Keratinocyte (primary cell): ENCODE measurements around the gene SCAND1. TPM values are rescaled to one million over a fixed set of nuclear protein-coding genes. Genes with fewer than 3 reads are reported as not detected.

ENCODE experiments used
- DNase-seq: peaks from one replicate; pipeline ENCODE4 v3.0.0-alpha.2; 2011; ENCODE audit warnings: low read depth, missing footprints, low spot score
- FAIRE-seq: peaks from 2 replicates; lab custom pipeline; 2011; peaks lifted over from hg19 to GRCh38; lab: Jason Lieb, UNC
- H2AFZ ChIP-seq: 2 replicates; pipeline ENCODE4 v1.6.0; 2012; ENCODE audit warnings: low read length, control low read depth, inconsistent platforms; ENCODE audit not compliant: control insufficient read depth
- H3K27ac ChIP-seq: 2 replicates; pipeline ENCODE4 v1.5.1; 2011; ENCODE audit warnings: low read length; ENCODE audit not compliant: control insufficient read depth, insufficient read depth
- H3K27me3 ChIP-seq: 3 replicates; pipeline ENCODE4 v1.6.0; 2011; ENCODE audit warnings: low read length; ENCODE audit not compliant: control insufficient read depth, insufficient read depth; ENCODE audit errors: extremely low read depth
- H3K36me3 ChIP-seq, 2 experiments: 2 replicates in 1 of 2; 3 replicates in 1 of 2; pipeline ENCODE4 v1.5.1; 2011; ENCODE audit warnings: low read length in 2 of 2, mild to moderate bottlenecking in 1 of 2; ENCODE audit not compliant: control insufficient read depth in 2 of 2, insufficient read depth in 2 of 2; ENCODE audit errors: extremely low read depth in 1 of 2
- H3K4me1 ChIP-seq: 3 replicates; pipeline ENCODE4 v1.5.1; 2011; ENCODE audit warnings: low read length; ENCODE audit not compliant: control insufficient read depth, insufficient read depth; ENCODE audit errors: extremely low read depth
- H3K4me2 ChIP-seq: 3 replicates; pipeline ENCODE4 v1.6.0; 2011; ENCODE audit warnings: low read depth, low read length; ENCODE audit not compliant: control insufficient read depth, insufficient read depth; ENCODE audit errors: extremely low read depth
- H3K4me3 ChIP-seq, 3 experiments: fragments of 200-600 bp in 1 of 3; sonication (generic) in 1 of 3; 2 replicates in 2 of 3; 3 replicates in 1 of 3; pipeline ENCODE4 v1.5.1; 2011 to 2016; ENCODE audit warnings: low read length in 3 of 3, mild to moderate bottlenecking in 3 of 3, control low read depth in 2 of 3, inconsistent platforms in 1 of 3, low read depth in 1 of 3, mixed read lengths in 1 of 3, mixed run types in 1 of 3, moderate library complexity in 1 of 3; ENCODE audit not compliant: control insufficient read depth in 2 of 3, insufficient read depth in 2 of 3; ENCODE audit errors: extremely low read depth in 1 of 3
- H3K79me2 ChIP-seq: 2 replicates; pipeline ENCODE4 v1.6.0; 2012; ENCODE audit warnings: low read length; ENCODE audit not compliant: control insufficient read depth, insufficient read depth
- H3K9ac ChIP-seq: 3 replicates; pipeline ENCODE4 v1.6.0; 2011; ENCODE audit warnings: low read length; ENCODE audit not compliant: control insufficient read depth, insufficient read depth; ENCODE audit errors: extremely low read depth
- H3K9me1 ChIP-seq: 3 replicates; pipeline ENCODE4 v1.6.0; 2011; ENCODE audit warnings: low read length; ENCODE audit not compliant: control insufficient read depth, insufficient read depth; ENCODE audit errors: extremely low read depth
- H3K9me3 ChIP-seq: 2 replicates; pipeline ENCODE4 v1.5.1; 2012; ENCODE audit warnings: low read depth, low read length; ENCODE audit not compliant: control insufficient read depth
- H4K20me1 ChIP-seq: 3 replicates; pipeline ENCODE4 v1.6.0; 2011; ENCODE audit warnings: low read length; ENCODE audit not compliant: control insufficient read depth, insufficient read depth; ENCODE audit errors: extremely low read depth
- CTCF ChIP-seq, 3 experiments: IDR thresholded peaks in 1 of 3; conservative IDR thresholded peaks in 1 of 3; optimal IDR thresholded peaks in 1 of 3; 2 replicates in 2 of 3; 3 replicates in 1 of 3; pipeline versions ENCODE3 to v1.5.1; 2011; ENCODE audit warnings: low read length in 3 of 3, mild to moderate bottlenecking in 3 of 3, moderate library complexity in 2 of 3, control low read depth in 1 of 3, inconsistent platforms in 1 of 3; ENCODE audit not compliant: insufficient read depth in 2 of 3; ENCODE audit errors: extremely low read depth in 1 of 3
- EZH2 ChIP-seq: IDR thresholded peaks from one replicate; pipeline ENCODE4 v1.6.1; 2012; ENCODE audit warnings: inconsistent platforms, mild to moderate bottlenecking, low read length, moderate library complexity
- dilution Hi-C: fragments of 300-500 bp; cut with MboI; formaldehyde crosslinking; loops from one replicate; pipeline ENCODE4 v1.7.0; 2020; ENCODE audit warnings: low sequenced_read_pairs; ENCODE audit not compliant: extremely low pct_ligation_motif_present
- polyA plus RNA-seq, 5 experiments: library from polyadenylated mRNA; depleted of rRNA in 3 of 5; stranded (reverse) in 3 of 5; stranded (forward) in 1 of 5; unstranded in 1 of 5; fragments of >200 nt; gene quantifications; 1 replicate in 1 of 5; 2 replicates in 3 of 5; 3 replicates in 1 of 5; pipeline versions ENCODE4 v1.2.1 to v1.2.3, GENCODE V29; 2011 to 2012; ENCODE audit warnings: missing spikeins in 2 of 5, low read depth in 1 of 5, low replicate concordance in 1 of 5

SCAND1 gene
- polyA plus RNA-seq, 1 donor (not counting 4 experiments of a cell fraction or from before 2014, with no cell fraction given) = 5.8 TPM

GRCh38 chr20:35910254-35910653, 44.0 kb downstream of the SCAND1 start:
- DNase-seq (no peak), FAIRE-seq (no peak)
- Histone ChIP-seq H4K20me1 (no peaks in the 10 kb centered on the region), H3K4me2 (no peak overlapping the region), H3K9ac (no peak overlapping the region), H3K27ac (no peak overlapping the region), H3K36me3 (peaks cover 4 to 12% of the 10 kb centered on the region in 2 experiments), H2AFZ (no peak overlapping the region), H3K4me1 (no peaks in the 10 kb centered on the region), H3K4me3 (no peak overlapping the region), H3K79me2 (no peaks in the 10 kb centered on the region), H3K9me1 (no peaks in the 10 kb centered on the region), H3K27me3 (no peaks in the 10 kb centered on the region), H3K9me3 (no peaks in the 10 kb centered on the region)
- dilution Hi-C loops = no loop called here
- no peak for TF ChIP-seq EZH2
- no peak for TF ChIP-seq CTCF (optimal IDR thresholded peaks at IDR 0.05 in 1 of 3, IDR thresholded peaks at IDR 0.05 in 1 of 3, conservative IDR thresholded peaks at IDR 0.05 in 1 of 3; ENCODE audit: extremely low read depth in 1 of 3, insufficient read depth in 2 of 3, low read length in 3 of 3)

GRCh38 chr20:35909796-35910195, 44.5 kb downstream of the SCAND1 start:
- Histone ChIP-seq H3K4me2 (no peak overlapping the region), H3K36me3 (peaks cover 8 to 12% of the 10 kb centered on the region in 2 experiments), H3K4me3 (no peak overlapping the region), H2AFZ (no peak overlapping the region), H3K79me2 (no peaks in the 10 kb centered on the region), H3K27ac (no peak overlapping the region), H3K4me1 (no peaks in the 10 kb centered on the region), H3K9me3 (no peaks in the 10 kb centered on the region), H3K9me1 (no peaks in the 10 kb centered on the region), H3K27me3 (no peaks in the 10 kb centered on the region), H4K20me1 (no peaks in the 10 kb centered on the region), H3K9ac (no peak overlapping the region)
- TF ChIP-seq CTCF (optimal IDR thresholded peaks at IDR 0.05 in 1 of 3, IDR thresholded peaks at IDR 0.05 in 1 of 3, conservative IDR thresholded peaks at IDR 0.05 in 1 of 3; ENCODE audit: extremely low read depth in 1 of 3, insufficient read depth in 2 of 3, low read length in 3 of 3) (no peak), EZH2 (no peak)
- no peak for DNase-seq
- dilution Hi-C loops = no loop called here
- FAIRE-seq = no peak
